Endometrial microvascular endothelial cells (primary cell): Measurements from ENCODE around the gene WNK2. TPM values are rescaled to one million over a fixed set of nuclear protein-coding genes. Genes with fewer than 3 reads are reported as not detected.
"Not testable (repeated sequence)": the region's sequence is repeated elsewhere in the genome, so short reads cannot be mapped to it uniquely, and the experiment has no call there.

Experiments
- in situ Hi-C: cut with HindIII; loops from 2 replicates; pipeline ENCODE4 v1.10.0; 2017; ENCODE audit warnings: low sequenced_read_pairs, low pct_unique_long_range_greater_than_20kb; ENCODE audit errors: inconsistent ontology term
- total RNA-seq: library from RNA; depleted of rRNA; stranded (reverse); fragments of >200 nt; gene quantifications from one replicate; pipeline ENCODE4 v1.2.3, GENCODE V29; 2015; ENCODE audit errors: inconsistent ontology term

WNK2 gene
- total RNA-seq, 1 donor from 2014 or later = not detected

DNA sequence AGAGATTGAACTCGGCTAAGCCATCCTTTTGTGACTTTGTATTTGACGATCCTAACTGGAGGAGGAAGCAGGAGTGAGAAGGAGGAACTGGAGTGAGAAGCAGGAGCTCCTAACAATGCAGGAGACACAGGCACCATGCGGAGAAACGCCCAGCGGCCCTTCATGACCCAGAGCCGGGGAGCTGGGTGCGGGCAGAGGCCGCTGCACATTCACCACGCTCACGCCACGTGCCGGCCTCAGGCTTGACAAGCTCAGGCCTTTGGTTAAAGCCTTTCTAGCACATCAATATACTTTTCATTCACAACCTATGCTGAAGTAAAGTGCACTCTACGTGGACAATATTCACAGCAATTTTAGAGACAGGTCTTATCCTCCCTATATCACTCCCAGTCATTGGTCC is 142.7 kb downstream of the WNK2 start:
- in situ Hi-C loops = no loop called here

DNA sequence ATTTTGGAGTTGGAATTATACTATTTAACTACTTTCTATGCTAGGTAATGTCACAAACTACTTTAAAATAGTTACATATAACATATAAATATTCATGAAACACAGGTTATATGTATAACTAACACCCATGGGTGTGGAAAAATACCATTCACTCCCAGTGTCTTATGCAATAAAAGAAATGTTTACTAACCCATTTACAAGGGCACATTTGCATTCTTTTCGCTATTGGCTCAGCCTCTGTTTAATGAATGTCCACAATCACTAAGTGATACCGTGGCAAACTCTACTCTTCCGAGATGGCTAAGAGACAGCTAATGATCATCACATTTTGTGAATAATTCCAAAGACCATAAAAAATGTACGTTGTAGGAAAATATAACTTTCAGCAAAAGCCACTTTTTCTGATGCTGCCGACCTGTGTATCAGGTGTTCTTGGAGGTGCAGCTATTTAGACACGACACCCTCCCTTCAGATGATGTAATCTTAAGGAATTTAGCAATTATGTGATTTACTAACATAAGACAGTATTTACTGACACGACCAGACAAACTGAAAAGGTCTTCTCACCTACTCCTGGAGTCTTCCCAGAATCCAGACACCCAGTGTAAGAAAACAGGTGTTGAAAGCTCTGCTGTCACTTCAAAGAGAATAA is 145.8 kb downstream of the WNK2 start:
- in situ Hi-C loops = no loop called here

DNA sequence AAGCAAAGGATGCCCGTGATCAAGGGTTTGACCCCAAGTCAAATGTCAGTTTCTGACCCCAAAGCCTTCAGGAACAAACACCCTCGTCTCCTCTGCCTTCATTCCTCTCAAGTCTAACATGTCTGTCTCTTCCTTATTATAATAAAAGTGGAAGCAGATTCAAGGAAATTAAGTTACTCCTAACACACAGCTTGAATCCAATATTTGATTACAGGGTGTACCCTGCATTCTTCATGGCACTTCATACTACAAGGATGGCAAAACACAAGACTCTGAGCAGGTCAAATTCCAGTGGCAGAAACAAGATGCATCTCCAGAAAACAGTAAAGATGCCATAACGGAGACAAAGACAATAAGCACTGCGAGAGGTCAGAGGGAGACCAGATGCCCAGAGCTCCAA is 148.4 kb downstream of the WNK2 start:
- in situ Hi-C loops = no loop called here

DNA sequence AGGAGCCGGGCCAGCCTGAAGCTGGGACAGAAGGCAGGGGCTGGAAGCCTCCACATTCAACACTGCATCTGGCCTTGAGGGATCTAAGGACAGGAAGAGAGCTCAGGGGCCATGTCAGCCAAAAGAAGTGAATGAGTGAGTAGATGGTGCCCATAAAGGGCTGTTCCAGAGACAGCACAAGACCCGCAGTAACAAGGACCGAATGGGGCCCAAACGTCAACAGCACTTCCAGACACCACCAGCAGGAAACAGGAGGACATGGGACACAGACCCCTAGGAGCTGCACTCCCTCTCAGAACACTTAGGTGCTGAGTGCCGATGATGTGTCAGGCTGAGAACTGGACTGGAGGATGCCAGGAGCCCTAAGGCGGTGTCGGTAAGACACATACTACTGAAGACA is 152.8 kb downstream of the WNK2 start:
- in situ Hi-C loops = no loop called here

DNA sequence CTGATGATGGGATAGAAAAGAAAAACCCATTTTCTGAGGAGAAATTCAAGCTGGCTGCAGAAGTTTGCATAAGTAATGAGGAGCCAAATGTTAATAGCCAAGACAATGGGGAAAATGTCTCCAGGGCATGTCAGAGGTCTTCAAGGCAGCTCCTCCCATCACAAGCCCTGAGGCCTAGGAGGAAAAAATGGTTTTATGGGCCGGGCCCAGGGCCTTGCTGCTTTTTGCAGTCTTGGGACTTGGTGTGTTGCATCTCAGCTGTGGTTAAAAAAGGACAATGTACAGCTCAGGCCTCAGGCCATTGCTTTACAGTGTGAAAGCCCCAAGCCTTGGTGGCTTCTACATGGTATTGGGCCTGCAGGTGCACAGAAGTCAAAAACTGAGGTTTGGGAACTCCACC is 154.3 kb downstream of the WNK2 start:
- in situ Hi-C loops = not testable (repeated sequence)

DNA sequence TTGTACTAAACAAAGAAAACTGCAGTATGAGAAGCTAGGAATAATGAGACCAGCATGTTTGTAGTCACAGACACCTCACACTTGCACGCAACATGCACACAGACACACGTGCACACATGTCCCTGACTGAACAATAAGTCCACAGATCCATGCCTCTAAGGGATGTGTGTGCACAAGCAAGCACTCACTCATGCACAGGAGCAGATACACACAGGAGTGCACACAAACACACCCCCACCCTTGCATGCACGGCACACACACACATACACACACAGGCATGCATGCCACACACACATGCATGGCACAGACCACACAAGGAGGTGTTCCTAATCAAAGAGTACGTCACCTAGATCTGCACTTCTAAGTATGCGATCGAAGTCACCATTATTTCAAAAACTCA is 156.2 kb downstream of the WNK2 start:
- in situ Hi-C loops = no loop called here

DNA sequence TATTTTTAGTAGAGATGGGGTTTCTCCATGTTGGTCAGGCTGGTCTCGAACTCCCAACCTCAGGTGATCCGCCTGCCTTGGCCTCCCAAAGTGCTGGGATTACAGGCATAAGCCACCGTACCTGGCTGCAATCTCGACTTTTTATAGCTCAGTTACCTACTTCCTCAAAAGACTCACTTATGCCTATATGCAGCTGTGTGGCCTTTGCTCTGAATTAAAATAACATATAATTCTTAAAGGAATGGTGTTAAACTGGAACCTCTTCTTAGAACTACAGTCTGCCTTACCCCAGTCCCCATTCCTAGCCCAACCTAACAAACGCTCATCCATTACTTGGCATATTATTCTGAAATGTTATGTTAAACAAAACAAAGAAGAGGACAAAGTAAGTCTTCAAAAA is 157.9 kb downstream of the WNK2 start:
- in situ Hi-C loops = not testable (repeated sequence)

DNA sequence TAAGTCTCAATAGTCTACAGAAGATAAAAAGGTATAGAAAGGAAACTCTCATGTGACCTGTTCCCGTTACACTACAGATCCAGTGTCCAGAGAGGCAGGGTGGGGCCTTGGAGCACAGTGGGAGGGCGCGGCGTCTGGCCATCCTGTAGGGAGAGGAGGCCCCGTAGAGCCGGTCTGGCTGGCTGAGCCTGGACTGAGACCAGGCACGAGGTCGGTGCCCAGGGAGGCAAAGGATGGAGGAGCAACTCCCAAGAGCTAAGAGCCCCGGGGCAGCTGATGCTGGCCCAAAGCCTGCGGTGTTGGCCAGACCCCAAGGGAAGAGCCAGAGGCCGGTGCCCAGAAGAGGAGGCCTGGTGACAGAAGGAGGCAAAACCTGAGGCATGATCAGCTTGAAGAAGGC is 158.5 kb downstream of the WNK2 start:
- in situ Hi-C loops = not testable (repeated sequence)

DNA sequence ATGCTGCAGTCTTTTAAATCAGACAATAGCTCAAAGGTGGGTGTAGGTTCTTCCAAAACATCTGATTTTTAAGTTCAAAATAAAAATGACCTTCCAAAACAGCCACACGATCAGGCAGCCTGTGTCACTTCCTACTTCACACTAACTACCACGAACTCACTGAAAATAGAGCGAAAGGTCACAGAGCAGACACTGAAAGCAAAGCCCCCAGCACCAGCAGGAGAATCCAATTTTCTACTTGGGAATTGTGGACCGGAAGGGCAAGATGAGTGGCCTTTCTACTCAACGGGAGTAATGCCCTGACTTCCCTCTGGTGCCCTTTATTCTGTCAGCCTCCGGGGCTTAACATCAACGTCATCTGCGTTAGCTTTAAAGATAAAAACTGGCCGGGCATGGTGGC is 159.7 kb downstream of the WNK2 start:
- in situ Hi-C loops = no loop called here

DNA sequence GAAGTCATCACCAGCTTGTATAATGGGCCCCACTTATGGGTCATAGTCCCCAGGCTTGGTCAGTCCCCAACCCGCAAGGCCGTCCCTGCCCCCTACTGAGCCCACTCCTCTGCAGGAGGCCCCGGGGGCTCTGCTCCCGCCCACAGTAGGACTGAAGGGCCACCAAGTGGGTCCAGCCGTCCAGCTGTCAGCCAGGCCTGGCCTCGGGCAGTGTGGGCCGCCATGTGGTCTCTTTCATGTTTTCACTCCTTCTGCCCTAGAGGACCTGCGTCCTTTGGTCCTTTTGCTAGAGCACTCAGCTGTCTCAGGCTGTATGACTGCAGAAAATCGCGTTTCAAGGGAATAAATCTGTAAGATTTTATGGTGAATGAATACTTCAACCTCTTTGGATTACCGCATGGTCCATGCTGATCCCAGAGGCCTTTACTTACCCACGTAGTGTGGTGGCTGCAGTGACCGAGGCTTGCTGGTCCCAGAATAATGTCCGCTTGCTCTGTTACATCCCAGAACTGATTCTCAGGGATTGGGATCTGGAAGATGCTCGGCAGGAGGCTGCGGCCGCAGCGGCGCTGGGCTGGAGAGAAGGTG is 161.8 kb downstream of the WNK2 start:
- in situ Hi-C loops = no loop called here

DNA sequence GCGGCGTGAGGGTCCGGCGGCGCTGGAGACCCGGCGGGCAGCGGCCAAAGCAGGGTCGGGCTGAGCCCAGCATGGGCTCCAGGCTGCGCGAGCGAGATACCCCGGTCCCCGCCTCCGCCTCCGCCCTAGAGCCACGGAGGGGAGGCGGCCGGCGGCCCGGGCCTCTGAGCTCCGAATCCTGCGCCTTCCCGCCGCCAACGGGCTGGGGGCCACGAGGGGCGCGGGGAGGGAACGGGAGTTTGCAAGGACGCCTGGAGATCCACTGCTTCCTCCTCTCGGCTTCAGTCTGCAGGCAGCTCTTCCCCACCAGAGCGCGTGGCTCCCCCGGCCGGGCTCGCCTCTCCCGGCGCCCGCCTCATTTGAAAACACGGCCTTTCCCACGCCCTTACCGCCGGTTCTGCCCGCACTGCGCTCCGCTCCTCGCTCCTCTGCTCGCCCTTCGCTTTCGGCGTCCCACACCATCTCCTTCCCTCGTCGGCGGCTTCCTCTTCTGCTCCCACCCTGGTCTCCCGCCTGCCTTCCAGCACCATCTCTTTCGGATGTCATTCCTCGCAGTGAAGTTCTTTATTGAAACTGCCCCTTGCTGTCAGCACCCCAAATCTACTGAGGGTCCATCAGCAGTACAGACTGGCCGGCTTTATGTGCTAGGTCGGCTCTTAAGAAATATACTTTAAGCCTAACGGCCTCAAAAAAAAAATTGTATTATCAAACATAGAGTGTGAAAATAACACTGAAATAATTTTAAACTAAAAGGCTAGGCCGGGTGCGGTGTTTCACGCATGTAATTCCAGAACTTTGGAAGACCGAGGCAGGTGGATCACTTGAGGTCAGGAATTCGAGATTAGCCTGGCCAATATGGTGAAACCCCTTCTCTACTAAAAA is 162.5 kb downstream of the WNK2 start:
- in situ Hi-C loops = no loop called here

DNA sequence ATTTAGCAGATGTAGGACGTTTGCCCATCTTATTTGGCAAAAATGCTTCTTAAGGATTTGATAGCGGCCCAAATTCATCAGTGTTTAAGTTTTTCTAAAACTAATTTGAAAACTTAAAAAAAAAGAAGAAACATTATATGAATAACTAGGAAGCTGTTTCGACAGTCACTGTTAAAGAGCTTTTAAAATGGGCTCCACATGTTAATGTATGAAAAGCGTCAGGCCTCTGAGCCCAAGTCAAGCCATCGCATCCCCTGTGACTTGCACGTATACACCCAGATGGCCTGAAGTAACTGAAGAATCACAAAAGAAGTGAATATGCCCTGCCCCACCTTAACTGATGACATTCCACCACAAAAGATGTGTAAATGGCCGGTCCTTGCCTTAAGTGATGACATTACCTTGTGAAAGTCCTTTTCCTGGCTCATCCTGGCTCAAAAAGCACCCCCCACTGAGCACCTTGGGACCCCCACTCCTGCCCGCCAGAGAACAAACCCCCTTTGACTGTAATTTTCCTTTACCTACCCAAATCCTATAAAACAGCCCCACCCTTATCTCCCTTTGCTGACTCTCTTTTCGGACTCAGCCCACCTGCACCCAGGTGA is 163.5 kb downstream of the WNK2 start:
- in situ Hi-C loops = not testable (repeated sequence)

DNA sequence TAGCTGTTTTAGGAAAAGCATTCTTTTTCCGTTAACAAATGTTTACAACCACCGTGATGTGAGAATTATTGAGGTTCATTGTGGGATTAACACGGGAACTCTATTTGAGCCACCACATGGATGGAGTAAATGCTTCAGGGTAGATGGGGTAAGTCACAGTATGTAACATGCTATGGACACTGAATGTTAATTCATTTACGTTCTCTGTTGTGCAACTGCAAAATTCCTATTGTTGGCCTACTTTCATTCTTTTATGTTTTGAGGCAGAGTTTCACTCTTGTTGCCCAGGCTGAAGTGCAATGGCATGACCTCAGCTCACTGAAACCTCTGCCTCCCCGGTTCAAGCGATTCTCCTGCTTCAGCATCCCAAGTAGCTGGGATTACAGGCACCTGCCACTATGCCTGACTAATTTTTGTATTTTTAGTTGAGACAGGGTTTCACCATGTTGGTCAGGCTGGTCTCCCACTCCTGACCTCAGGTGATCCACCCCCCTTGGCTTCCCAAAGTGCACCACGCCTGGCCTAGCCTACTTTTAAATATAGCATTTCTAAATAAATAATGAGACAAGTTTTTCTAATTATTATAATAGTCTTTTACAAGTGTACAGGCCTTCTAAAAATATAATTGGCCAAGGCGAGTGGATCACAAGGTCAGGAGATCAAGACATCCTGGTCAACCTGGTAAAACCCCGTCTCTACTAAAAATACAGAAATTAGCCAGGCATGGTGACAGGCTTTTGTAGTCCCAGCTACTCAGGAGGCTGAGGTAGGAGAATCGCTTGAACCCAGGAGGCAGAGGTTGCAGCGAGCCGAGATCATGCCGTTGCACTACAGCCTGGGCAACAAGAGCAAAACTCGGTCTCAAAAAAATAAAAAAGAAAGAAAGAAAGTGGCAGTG is 169.7 kb downstream of the WNK2 start:
- in situ Hi-C loops = not testable (repeated sequence)

DNA sequence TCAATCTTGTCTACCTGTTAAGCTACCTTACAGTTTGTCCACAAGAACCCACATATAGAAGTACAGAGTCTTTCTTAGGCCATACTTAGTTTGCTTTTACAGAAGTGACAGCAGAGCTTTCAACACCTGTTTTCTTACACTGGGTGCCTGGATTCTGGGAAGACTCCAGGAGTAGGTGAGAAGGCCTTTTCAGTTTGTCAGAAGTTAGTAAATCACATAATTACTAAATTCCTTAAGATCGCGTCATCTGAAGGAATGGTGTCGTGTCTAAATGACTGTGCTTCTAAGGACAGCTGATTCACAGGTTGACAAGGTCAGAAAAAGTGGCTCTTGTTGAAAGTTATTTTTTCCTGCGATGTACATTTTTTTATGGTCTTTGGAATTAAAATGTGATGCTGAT is 170.5 kb downstream of the WNK2 start:
- in situ Hi-C loops = no loop called here

DNA sequence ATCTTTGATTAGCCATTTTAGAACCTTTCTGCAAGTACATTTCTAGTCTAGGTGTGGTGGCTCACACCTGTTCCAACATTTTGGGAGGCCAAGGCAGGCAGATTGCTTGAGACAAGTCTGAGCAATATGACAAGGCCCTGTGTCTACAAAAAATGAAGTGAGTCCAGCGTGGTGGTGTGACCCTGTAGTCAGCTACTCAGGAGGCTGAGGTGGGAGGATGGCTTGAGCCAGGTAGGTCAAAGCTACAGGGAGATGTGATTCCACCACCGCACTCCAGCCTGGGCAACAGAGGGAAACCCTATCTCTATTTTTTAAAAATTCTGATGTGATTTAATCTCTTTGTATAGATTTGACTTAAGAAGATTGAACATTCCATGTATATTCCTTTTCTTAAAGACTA is 171.9 kb downstream of the WNK2 start:
- in situ Hi-C loops = no loop called here

DNA sequence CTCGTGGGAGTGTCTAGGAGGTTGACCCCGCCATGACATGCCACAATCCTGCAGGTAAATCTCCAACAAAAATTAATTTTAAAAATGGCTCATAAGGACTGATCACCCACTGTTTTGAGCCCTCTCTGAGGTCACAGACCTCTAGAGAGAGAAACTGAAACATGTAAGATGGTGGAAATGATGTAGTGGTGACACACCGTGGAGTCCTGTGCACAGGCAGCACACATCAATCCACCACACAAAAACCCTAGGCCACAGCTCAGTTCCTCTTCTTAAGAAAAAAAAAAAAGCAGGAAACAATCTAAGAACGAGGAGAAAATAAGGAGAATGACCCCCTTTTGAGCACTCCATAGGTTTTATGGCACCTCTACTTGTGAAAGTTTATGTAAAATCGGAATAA is 173.7 kb downstream of the WNK2 start:
- in situ Hi-C loops = no loop called here

DNA sequence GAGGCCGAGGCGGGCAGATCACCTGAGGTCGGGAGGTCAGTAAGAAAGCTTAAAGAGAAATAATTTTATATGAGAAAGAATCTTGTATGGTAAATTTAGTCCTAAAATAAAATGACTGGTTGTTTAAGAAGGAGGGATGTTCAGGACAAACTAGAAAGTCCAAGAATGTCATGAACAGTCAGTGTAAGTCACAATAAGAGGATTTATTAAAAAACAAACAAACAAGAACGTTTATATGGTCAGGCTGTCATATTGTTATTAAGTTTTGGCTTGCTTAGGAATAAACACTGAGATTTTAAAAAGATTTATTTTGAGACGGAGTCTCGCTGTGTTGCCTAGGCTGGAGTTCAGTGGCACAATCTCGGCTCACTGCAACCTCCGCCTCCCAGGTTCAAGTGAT is 176.0 kb downstream of the WNK2 start:
- in situ Hi-C loops = not testable (repeated sequence)

DNA sequence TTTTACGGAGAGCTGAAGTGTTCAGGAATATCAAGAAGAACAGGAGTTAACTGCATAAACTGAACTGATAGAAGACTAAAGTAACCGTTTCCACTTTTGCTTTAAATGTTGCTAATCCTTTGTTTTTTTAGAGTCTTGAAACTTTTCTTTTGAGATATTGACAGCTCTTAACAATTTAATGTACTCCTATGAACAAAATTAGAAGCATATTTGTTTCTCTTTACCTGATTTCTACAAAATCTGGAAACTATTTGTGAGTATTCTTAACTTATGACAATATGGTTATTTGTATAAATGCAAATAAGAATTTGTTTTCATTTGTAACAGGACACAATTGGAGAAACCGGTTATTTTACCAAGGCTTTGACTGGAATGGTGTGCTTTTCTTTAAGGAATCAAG is 178.1 kb downstream of the WNK2 start:
- in situ Hi-C loops = no loop called here
